HuH-7.5 (cell line): ENCODE measurements around the gene SEMA6B.
A peak's percentile ranks its signal among the peaks of the same experiment; 100 is the strongest.
"Not testable (repeated sequence)": the region's sequence is repeated elsewhere in the genome, so short reads cannot be mapped to it uniquely, and the experiment has no call there.

Source experiments
- DNase-seq: peaks from one replicate; pipeline ENCODE4 v3.0.0; 2011; ENCODE audit warnings: low spot score

Gene SEMA6B

GRCh38 chr19:4571305-4571917, 11.9 kb upstream of the SEMA6B start:
- DNase-seq, result no peak

- DNase-seq, result no peak
Measured at GRCh38 chr19:4570916-4571304, 11.4 kb upstream of the SEMA6B start.

- no peak for DNase-seq
Measured at GRCh38 chr19:4570402-4570801, 10.9 kb upstream of the SEMA6B start.

- DNase-seq, result no peak
Measured at GRCh38 chr19:4568886-4569285, 9.4 kb upstream of the SEMA6B start.

DNA sequence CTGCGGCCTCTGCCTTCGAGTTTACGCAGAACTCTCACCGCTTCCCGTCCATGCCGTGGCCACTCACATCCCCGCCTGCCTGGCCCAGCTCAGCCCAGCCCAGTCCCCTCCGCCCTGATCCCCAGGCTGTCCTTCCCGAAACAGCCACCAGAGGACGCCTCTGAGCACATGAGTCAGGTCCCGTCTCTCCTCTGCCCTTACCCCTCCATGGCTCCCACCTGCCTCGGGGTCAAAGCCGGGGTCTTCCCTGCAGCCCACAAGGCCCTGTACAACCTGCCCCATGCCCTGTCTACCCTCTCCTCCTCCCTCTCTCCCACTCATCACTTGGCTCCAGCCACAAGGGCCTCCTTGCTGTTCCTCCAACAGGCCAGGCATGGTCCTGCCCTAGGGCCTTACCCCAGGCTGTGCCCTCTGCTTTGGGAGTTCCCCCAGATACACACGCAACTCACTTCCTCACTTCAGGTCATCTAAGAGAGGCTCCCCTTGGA, 8.1 kb upstream of the SEMA6B start:
- DNase-seq, result peak; percentile 76

DNA sequence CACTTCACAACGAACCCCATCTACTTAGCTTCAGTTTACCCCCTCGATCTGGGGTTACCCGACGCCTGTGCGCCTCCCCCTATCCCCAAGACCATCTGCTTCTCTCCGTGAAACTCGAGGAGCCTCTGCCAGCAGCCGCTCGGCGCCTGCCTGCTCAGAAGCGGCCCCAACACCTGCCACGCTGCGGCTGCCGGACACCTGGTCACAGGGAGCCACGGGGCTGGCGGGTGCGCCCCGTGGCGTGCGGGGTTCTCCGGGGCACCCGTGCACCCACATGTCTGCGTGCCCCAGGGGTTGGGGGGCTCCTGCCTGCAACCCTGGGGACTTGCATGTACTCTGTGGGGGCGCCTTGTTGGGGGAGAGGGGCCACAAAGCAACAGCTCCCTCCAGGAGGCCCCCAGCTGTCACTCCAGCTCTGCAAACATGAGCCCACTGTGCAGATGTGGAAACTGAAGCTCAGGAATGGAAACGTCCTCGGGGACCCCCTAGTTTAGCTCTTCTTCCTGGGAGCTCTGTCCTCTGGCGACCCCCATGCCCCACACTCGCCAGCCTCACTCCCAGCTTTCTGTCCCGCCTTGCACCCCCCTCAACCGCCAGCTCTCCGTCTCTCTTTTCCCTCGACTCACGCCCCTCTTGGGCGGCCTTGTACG, 7.0 kb upstream of the SEMA6B start:
- no peak for DNase-seq

- not testable (repeated sequence) for DNase-seq
Measured at GRCh38 chr19:4563562-4563961, 4.1 kb upstream of the SEMA6B start.

DNA sequence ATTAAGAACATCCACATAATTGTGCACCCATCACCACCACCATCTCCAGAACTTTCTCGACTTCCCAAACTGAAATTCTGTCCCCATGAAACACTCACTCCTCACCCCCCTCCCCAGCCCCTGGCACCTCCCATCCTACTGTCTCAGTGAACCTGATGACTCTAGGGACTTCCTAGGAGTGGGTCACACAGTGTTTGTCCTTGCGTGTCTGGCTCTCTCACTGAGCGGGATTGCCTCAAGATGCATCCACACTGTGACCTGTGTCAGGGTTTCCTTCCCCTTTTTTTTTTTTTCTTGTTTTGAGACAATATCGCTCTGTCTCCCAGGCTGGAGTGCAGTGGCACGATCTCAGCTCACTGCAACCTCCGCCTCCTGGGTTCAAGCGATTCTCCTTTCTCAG, 2.6 kb upstream of the SEMA6B start:
- DNase-seq, result not testable (repeated sequence)

GRCh38 chr19:4557971-4558941, 1.2 kb downstream of the SEMA6B start:
- no peak for DNase-seq

GRCh38 chr19:4557144-4557970, 2.1 kb downstream of the SEMA6B start:
- peak; percentile 66 for DNase-seq

GRCh38 chr19:4556597-4557127, 2.8 kb downstream of the SEMA6B start:
- no peak for DNase-seq

- DNase-seq, result no peak
Measured at GRCh38 chr19:4555657-4556561, 3.6 kb downstream of the SEMA6B start.

DNA sequence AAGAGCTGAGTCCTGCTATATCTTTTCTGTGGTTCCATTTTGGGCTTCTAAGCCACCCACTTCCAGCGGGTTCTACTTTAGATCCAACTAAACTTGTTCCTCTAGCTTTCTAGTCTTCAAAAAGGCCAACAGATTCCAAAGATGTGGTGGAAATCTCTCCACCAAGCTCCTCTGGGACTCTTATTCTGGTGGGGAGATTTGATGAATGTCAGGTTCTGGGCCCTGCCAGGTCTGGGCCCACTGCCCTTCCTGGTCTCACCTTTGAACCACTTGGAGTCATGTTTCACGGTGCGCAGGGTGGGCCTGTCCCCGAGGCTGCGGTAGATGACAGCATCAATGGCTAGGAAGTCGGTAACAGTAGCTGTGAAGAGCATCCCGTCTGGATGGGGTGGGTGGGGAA, 4.8 kb downstream of the SEMA6B start:
- DNase-seq, result no peak

DNA sequence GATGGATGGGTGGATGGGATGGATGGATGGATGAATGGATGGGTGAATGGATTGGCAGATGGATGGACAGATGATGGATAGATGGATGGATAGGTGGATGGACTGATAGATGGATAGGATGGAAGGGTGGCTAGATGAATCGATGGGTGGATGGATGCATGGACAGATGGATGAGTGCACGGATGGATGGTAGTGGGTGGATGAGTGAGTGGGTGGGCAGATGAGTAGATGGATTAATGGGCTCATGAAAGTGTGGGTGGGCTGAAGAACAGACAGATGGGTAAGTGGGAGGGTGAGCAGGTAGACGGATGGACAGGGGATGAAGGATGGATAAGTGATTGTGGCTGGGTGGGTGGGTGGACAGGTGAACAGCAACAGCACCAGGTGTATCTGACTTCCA, 5.7 kb downstream of the SEMA6B start:
- DNase-seq, result no peak

GRCh38 chr19:4553092-4553695, 6.3 kb downstream of the SEMA6B start:
- no peak for DNase-seq

- DNase-seq, result no peak
Measured at GRCh38 chr19:4552525-4552819, 7.0 kb downstream of the SEMA6B start.

DNA sequence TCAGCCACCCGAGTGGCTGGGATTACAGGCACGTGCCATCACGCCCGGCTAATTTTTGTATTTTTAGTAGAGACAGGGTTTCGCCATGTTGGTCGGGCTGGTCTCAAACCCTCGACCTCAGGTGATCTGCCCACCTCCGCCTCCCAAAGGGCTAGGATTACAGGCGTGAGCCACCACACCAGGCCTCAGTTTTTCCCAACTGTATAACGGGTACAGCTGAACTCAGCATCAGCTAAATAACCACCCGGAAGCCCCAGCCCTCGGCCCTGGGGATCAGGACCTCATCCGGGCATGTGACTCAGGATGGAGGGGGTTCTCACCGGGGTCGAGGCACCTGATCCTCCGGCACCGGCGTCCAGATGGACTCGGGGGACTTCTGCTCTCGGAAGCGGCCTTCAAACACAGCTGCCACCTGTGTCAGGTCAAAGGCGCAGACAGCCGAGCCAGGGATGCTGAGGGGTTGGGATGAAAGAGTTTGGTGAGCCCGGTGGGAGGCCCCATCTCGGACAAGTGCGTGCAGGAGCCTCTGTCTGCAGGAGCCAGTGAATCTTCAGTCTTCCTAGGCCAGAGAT, 8.9 kb downstream of the SEMA6B start:
- DNase-seq, result no peak

DNA sequence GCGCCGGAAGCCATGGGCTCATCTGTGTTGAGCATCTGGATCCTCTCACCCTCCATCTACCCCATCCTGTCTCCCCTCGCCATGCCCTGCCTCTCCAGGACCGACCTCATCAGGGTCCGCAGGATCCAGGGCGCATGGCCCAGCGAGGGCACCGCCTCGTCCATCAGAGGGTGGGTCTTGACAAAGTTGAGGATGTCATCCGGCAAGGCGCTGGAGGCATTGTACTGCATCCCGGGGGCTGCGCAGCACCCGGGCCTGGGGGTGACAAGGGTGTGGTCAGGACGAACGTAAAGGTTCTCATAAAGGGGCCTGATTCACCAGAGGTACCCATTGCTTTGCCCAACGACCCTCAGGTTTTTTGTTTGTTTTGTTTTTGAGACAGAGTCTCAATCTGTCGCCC, 9.5 kb downstream of the SEMA6B start:
- DNase-seq, result no peak

- no peak for DNase-seq
Measured at GRCh38 chr19:4548238-4548584, 11.3 kb downstream of the SEMA6B start.
